Osteoblast (primary cell): ENCODE measurements around the gene EFCAB7. TPM values are rescaled to one million over a fixed set of nuclear protein-coding genes. Genes with fewer than 3 reads are reported as not detected.

Experiments used
- DNase-seq: peaks from one replicate; pipeline ENCODE4 v3.0.0; 2011; ENCODE audit warnings: low spot score, mixed read lengths; ENCODE audit not compliant: insufficient read length; ENCODE audit errors: missing footprints
- H2AFZ ChIP-seq: 2 replicates; pipeline ENCODE4 v1.6.0; 2011; ENCODE audit warnings: mild to moderate bottlenecking, low read length
- H3K27ac ChIP-seq: 2 replicates; pipeline ENCODE4 v1.5.1; 2011; ENCODE audit warnings: mild to moderate bottlenecking, low read depth, low read length, moderate library complexity
- H3K27me3 ChIP-seq: 2 replicates; pipeline ENCODE4 v1.6.0; 2012; ENCODE audit warnings: mild to moderate bottlenecking, control low read depth, inconsistent platforms, low read length, moderate library complexity; ENCODE audit not compliant: insufficient read depth
- H3K36me3 ChIP-seq: 2 replicates; pipeline ENCODE4 v1.5.1; 2011; ENCODE audit warnings: mild to moderate bottlenecking, low read length, control low read depth, moderate library complexity; ENCODE audit not compliant: insufficient read depth
- H3K4me1 ChIP-seq: 2 replicates; pipeline ENCODE4 v1.5.1; 2011; ENCODE audit warnings: mild to moderate bottlenecking, low read length, control low read depth, moderate library complexity; ENCODE audit not compliant: insufficient read depth
- H3K4me2 ChIP-seq: 2 replicates; pipeline ENCODE4 v1.6.0; 2011; ENCODE audit warnings: mild to moderate bottlenecking, low read length; ENCODE audit not compliant: insufficient read depth
- H3K4me3 ChIP-seq: fragments of 200-600 bp; sonication (generic); 3 replicates; pipeline ENCODE4 v1.5.1; 2012; ENCODE audit warnings: mild to moderate bottlenecking, low read length, inconsistent platforms; ENCODE audit not compliant: insufficient read depth
- H3K79me2 ChIP-seq: 2 replicates; pipeline ENCODE4 v1.6.0; 2012; ENCODE audit warnings: mild to moderate bottlenecking, low read length, control low read depth, inconsistent platforms; ENCODE audit not compliant: insufficient read depth
- H3K9me3 ChIP-seq: 2 replicates; pipeline ENCODE4 v1.5.1; 2011; ENCODE audit warnings: low read depth, low read length, control low read depth
- H4K20me1 ChIP-seq: 2 replicates; pipeline ENCODE4 v1.6.0; 2012; ENCODE audit warnings: mild to moderate bottlenecking, low read length, control low read depth; ENCODE audit not compliant: insufficient read depth
- CTCF ChIP-seq: IDR thresholded peaks from 2 replicates; pipeline ENCODE4 v1.5.1; 2011; ENCODE audit warnings: mild to moderate bottlenecking, low read depth, low read length, moderate library complexity; ENCODE audit errors: extremely low read depth
- total RNA-seq: library from RNA; depleted of rRNA; stranded (reverse); fragments of >200 nt; gene quantifications from 2 replicates; pipeline ENCODE4 v1.2.3, GENCODE V29; 2012

EFCAB7 gene
- 11.9 and 13.6 TPM in 2 replicates for total RNA-seq

DNA sequence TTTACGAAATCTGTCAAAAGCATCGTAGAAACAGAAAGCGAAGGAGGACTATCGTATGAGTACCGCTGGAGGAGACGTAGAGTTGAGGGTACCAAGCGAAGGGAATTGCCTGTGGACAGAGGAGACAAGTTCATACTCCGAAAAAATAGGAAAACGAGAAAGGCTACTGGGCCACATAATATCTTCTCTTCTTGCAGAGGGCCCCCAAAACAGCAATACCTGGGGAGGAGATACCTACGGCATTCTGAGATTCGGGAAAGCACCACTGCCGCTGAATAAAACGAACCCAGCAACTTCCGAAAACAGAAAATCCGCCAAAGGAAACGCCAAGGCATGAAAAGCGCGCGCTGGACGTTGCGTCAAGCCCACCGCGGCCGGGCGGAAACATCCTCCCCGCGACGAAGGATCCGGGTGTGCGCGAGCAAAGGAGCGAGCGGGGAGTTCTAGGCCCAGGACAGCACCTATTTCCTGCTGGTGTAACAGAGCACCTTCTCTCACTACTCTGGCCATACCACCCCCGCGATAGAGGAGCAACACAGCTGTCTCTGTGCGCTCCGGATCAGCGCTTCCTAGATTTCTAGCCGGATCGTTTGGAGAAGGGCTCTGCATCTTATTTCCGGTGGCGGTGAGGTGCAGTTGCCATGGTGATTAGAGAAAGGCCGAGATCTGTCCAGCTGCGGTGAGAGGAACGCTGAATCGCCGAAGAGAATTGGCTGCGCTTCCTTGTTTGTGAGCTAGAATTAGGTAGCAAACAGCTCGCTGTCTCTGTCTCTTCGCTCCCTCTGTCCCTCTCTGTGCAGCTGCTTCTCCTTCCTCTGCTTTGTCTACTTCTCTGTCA lies at the start of gene EFCAB7, which contains the start of gene ITGB3BP:
EFCAB7 (plus strand) TSS at position 635 of the 838 bp plus-strand sequence. CDS start 2,048 bp downstream, outside the sequence.
ITGB3BP (minus strand) TSS at position 335 of the 838 bp plus-strand sequence; CDS start at position 243, 92 bp downstream.
- peak within 1 kb of the TSS; percentile 95 for H3K27ac ChIP-seq
- peak within 1 kb of the TSS; percentile 100 for H2AFZ ChIP-seq
- no peak for TF ChIP-seq CTCF
- peak within 1 kb of the TSS; percentile 81 for H3K4me3 ChIP-seq
- H3K4me1 ChIP-seq: peaks cover 20% of the 10 kb centered on the region
- no peaks in the 10 kb centered on the region for H3K27me3 ChIP-seq
- DNase-seq: peak; percentile 78
- H3K4me2 ChIP-seq: peak within 1 kb of the TSS; percentile 92
- no peaks in the 10 kb centered on the region for H3K9me3 ChIP-seq
- H3K79me2 ChIP-seq: peaks cover 32% of the 10 kb centered on the region
- peaks cover 4% of the 10 kb centered on the region for H3K36me3 ChIP-seq
- H4K20me1 ChIP-seq: no peaks in the 10 kb centered on the region

DNA sequence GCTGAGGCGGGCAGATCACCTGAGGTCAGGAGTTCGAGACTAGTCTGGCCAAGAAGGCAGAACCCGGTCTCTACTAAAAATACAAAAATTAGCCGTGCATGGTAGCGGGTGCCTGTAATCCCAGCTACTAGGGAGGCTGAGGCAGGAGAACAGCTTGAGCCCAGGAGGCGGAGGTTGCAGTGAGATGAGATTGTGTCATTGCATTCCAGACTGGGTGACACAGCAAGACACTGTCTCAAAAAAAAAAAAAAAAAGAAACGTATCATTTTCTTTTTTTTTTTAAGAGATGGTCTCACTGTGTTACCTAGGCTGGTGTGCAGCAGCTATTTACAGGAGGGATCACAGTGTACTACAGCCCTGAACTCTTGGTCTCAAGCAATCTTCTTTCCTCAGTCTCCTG lies 47.6 kb upstream of the EFCAB7 start:
- Histone ChIP-seq H3K36me3 (no peaks in the 10 kb centered on the region), H3K4me2 (no peak overlapping the region), H3K9me3 (no peaks in the 10 kb centered on the region), H3K27ac (no peak overlapping the region), H4K20me1 (no peaks in the 10 kb centered on the region), H3K27me3 (no peaks in the 10 kb centered on the region), H3K4me1 (peaks cover 2% of the 10 kb centered on the region), H2AFZ (no peak overlapping the region), H3K4me3 (no peak overlapping the region), H3K79me2 (no peaks in the 10 kb centered on the region)
- no peak for TF ChIP-seq CTCF
- DNase-seq: no peak

DNA sequence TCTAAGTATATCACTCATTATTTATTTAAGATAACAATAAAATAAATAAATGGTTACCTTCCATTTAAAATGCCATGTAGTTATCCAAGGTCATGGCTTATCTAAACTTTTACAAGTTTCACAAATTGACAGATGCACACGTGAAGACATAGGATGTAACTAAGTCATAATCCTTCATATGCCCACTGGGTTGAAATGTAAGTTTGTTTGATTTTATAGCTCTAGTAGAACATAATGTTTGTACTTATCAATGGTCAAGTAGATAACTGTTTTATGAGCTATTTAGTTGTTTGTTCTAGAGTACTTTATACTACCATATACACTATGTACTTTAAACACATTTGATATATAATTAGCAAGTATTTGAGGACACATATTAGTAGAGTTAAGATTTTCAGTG lies 43.3 kb upstream of the EFCAB7 start:
- H3K27me3 ChIP-seq: no peaks in the 10 kb centered on the region
- H3K36me3 ChIP-seq: no peaks in the 10 kb centered on the region
- no peak overlapping the region for H2AFZ ChIP-seq
- H3K27ac ChIP-seq: no peak overlapping the region
- no peak for TF ChIP-seq CTCF
- H3K9me3 ChIP-seq: no peaks in the 10 kb centered on the region
- H3K4me3 ChIP-seq: no peak overlapping the region
- DNase-seq: no peak
- no peaks in the 10 kb centered on the region for H3K79me2 ChIP-seq
- H3K4me2 ChIP-seq: no peak overlapping the region
- no peaks in the 10 kb centered on the region for H4K20me1 ChIP-seq
- H3K4me1 ChIP-seq: peaks cover 2% of the 10 kb centered on the region

GRCh38 chr1:63486629-63487028 lies 36.7 kb upstream of the EFCAB7 start:
- no peak overlapping the region for H2AFZ ChIP-seq
- no peaks in the 10 kb centered on the region for H3K36me3 ChIP-seq
- no peaks in the 10 kb centered on the region for H4K20me1 ChIP-seq
- no peaks in the 10 kb centered on the region for H3K9me3 ChIP-seq
- no peak overlapping the region for H3K4me2 ChIP-seq
- DNase-seq: no peak
- no peak overlapping the region for H3K27ac ChIP-seq
- no peak overlapping the region for H3K4me3 ChIP-seq
- no peaks in the 10 kb centered on the region for H3K4me1 ChIP-seq
- H3K79me2 ChIP-seq: no peaks in the 10 kb centered on the region
- H3K27me3 ChIP-seq: no peaks in the 10 kb centered on the region
- TF ChIP-seq CTCF: no peak
